Stimulated activated CD8-positive, alpha-beta memory T cell treated with anti-CD3 and anti-CD28 coated beads, Interleukin-15, amount 100 ng/mL, for 24 hours (primary cell): ENCODE data around the gene CFAP298.
"Not testable (repeated sequence)": the region's sequence is repeated elsewhere in the genome, so short reads cannot be mapped to it uniquely, and the experiment has no call there.

Source experiments
- DNase-seq: peaks from one replicate; pipeline ENCODE4 v3.0.0-alpha.2; 2020; ENCODE audit warnings: low read depth

Gene CFAP298

DNA sequence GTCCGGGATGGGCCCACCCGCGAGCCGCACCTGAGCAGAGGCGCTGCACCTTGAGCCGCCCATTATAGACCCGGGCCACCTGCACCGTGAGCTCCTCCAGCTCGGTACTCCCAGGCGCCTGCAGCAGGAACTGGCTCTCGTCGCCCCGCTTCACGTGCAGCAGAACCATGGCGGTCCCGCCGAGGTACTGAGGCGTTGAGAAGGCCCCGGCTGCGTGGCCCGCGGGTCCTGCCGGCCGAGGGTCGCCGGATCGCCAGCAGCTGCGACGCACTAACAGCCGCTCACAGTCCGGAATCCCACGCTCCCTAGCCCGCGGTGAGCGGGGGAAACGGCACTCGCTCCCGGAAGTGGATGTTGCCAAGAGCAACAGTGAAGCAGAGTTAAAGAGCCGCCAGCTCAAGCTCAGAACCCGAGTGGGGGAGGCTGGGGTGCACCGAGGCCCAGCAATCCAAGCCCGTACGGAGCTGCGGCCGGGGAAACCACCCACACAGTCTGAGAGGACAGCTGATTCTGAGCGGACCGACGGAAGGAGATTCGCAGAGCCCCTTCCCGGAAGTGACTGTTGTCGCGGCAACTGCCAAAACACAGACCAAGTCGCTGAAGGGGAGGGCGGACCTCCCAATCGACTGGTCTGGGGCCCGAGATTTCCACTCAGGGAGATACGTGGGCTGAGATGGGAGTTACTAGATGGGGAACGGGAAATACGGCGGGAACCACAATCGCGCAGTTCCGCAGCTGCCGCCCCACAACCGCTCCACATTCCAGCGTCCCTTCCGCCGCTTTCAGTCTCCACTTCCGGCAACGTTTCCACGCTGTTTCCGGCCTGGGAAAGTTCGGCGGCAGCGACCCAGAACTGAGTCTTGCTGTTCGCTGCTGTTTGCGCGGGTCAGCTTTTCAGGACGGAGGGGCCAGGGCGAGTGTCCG lies at the start of gene CFAP298:
TSS of gene CFAP298 (minus strand) at position 303 of the 924 bp plus-strand sequence. CDS start at position 169, 134 bp downstream.
- peak; percentile 69 for DNase-seq

DNA sequence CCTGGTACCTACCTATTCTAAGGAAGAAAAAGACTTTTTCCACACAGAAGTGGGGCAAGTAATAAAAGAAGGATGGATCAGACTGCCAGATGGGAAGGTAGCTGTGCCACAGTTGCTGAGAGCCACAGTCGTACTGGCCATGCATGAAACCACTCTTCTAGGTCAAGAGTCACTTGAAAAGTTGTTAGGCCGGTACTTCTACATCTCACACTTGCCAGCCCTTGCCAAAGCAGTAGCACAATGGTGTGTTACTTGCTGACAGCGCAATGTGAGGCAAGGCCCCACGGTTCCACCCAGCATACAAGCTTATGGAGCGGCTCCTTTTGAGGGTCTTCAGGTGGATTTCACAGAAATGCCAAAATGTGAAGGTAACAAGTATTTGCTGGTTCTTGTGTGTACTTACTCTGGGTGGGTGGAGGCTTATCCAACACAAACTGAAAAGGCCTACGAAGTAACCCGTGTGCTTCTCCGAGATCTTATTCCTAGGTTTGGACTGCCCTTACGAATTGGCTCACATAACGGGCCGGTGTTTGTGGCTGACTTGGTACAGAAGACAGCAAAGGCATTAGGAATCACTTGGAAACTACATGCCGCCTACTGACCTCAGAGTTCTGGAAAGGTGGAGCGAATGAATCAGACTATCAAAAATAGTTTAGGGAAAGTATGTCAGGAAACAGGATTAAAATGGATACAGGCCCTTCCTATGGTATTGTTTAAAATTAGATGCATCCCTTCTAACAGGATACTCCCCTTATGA lies 49.0 kb upstream of the CFAP298 start:
- not testable (repeated sequence) for DNase-seq

- DNase-seq = no peak
Measured at GRCh38 chr21:32658524-32658923, 46.3 kb upstream of the CFAP298 start.

- no peak for DNase-seq
Measured at GRCh38 chr21:32653326-32653901, 41.2 kb upstream of the CFAP298 start.

- DNase-seq = no peak
Measured at GRCh38 chr21:32648165-32648564, 36.0 kb upstream of the CFAP298 start.

DNA sequence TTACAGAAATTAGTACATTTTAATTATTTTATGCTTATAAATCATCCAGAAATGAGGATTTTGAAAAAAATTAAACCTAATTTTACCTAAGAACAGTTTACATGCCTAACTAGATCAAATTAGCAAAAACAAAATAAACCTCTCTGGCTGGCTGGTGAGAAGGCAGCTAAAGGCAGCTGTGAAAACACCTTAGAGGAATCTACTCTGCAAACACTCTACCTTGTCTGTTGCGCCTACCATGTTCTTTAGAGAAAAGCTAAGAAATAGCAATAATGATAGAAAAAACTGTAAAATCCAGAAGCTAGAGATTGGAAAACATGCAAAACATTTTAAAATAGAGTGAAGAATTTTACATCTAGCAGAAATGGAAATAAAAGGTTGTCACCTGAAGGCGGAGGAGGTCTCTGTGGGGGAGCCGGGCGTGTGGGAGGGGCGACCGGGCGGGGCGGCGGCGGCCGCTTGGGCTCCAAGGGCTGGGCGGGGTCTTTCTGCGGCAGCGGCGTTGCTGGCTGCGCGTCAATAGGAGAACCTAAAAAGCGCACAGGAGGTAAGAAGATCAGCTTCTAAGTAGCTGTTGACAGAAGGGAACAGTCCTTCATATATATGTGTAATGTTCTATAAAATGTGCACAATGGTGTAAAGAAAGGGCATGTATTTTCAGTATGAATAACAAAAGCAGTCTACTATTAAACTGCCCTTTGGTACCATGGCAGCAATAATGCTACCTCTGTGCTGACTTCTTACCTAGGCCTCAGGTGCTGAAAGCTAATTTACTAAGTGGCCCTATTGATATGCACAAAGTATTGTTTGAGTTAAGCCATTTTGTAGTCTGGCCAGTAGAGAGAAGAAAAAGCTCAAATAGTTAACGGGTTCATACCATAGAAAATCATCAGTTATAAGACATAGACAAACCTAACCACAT lies 33.3 kb upstream of the CFAP298 start:
- DNase-seq = no peak

GRCh38 chr21:32641710-32642698 lies 29.8 kb upstream of the CFAP298 start:
- DNase-seq = no peak

- no peak for DNase-seq
Measured at GRCh38 chr21:32626621-32627196, 14.5 kb upstream of the CFAP298 start.

GRCh38 chr21:32618218-32618617 lies 6.0 kb upstream of the CFAP298 start:
- DNase-seq = not testable (repeated sequence)

GRCh38 chr21:32613436-32614043 lies 1.4 kb upstream of the CFAP298 start:
- no peak for DNase-seq

- DNase-seq = no peak
Measured at GRCh38 chr21:32612999-32613337, 791 bp upstream of the CFAP298 start.

DNA sequence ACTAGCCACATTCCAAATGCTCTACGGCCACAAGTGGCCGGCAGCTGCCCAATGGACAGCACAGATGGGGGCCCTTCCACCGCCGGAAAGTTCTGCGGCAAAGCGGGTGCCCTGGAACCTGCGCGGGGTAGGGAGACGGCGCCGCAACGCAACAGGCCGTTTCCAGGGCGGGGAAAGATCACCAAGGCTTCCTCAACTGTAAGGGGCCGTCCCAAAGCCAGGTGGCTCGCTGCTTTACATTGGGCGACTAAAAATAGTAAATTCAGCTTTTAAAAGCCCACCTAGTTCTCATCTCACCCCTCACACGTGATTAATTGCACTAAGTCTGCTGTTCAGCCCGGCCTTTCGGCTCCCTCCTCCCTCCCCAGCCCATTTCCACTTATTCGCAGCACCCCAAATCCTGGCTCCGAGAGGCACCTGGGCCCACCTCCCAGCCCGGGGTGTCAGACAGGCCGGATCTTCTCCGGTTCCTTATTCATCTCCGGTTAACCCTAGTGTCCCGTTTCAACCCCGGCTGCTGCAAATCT lies 643 bp downstream of the CFAP298 start:
- no peak for DNase-seq

GRCh38 chr21:32610940-32611339 lies 1.2 kb downstream of the CFAP298 start:
- DNase-seq = not testable (repeated sequence)

DNA sequence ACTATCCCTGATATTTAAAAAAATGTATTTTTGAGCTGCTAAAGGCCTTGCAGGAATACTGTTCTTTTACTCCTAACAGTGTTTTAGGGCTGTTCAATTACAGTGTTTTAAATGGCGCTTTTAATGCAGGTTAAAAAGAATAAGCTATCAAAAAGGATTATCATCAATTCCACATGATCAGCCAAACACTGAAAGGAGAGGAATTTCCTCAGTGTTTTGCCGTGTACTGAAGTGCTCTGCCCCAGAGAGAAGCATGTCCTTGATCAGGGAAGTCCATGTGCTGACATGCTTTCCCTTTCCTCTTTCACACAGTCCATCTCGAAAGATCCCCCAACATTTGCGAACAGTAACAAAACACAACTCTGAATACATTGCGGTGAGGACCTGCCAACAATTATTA lies 3.3 kb downstream of the CFAP298 start:
- no peak for DNase-seq

GRCh38 chr21:32605469-32605868 lies 6.7 kb downstream of the CFAP298 start:
- DNase-seq = no peak

DNA sequence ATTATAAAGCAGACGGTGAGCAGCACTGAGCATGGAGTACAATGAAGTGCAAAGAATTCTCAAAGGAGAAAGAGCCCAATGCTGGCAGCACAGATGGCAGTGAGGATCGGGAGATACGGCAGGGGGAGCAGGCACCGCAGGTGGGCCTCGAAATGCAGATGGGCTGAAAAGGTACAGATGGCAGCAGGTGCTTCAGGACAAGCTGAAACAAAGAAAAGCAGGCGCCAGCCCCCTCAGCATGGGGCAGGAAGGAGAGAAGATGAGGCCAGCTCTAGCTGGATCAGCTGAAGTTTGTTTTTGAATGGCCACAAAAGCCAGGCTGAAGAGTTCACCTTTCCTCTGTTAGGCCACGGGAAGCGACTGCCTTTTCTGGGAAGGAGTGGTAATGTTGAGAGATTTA lies 7.7 kb downstream of the CFAP298 start:
- no peak for DNase-seq

DNA sequence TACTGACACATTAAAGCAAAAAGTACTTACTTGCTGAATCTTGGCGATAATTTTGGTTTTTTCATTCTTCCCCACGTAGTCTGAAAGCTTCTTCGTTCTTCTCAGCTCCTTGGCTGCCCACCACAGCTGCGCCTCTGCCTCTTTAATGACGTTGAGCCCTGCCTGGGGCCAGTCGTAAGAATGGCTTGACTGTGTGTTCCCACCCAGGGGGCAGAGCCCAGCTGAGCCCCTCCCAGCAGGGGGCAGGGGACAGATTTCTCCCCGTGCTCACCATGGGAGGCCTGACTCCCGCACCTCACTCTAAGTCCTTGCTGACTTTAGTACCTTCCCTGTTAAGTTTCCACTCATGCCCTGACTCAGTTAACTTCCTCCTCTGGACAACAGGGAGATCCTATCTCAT lies 9.0 kb downstream of the CFAP298 start:
- DNase-seq = no peak

- no peak for DNase-seq
Measured at GRCh38 chr21:32602099-32602498, 10.1 kb downstream of the CFAP298 start.

DNA sequence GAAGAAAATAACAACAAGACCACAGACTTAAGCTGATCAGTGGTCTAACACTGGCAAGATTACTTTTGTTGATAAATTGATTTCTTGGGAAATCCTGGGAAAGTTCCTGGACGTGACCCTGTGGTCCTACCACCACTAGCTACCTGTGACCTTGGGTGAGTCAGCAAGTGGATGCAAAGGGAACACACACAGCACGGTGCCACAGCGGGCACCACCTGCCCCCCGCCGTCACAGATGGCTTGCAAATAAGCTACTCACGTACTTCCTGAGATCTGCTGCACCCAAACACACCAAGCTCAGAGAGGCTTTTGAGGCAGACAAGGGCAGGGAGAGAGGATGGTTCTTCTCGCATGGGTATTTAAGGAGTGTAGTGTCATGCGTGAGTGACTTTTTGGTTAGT lies 12.7 kb downstream of the CFAP298 start:
- no peak for DNase-seq
